HL-60 (cell line): ENCODE results near the gene VPS26C.

ENCODE experiments used
- POLR2AphosphoS5 ChIP-seq: IDR thresholded peaks from 2 replicates; pipeline ENCODE4 v1.6.1; 2012; ENCODE audit warnings: low read depth
- SPI1 ChIP-seq: IDR thresholded peaks from 2 replicates; pipeline ENCODE4 v1.6.1; 2012; ENCODE audit warnings: low read depth, mild to moderate bottlenecking, borderline replicate concordance
- TF ChIP-seq, protein P1 (sequence below): IDR thresholded peaks from one replicate; pipeline ENCODE4 v1.5.1; 2011; ENCODE audit warnings: low read length, control low read depth, inconsistent platforms; ENCODE audit not compliant: insufficient read depth

DNA sequence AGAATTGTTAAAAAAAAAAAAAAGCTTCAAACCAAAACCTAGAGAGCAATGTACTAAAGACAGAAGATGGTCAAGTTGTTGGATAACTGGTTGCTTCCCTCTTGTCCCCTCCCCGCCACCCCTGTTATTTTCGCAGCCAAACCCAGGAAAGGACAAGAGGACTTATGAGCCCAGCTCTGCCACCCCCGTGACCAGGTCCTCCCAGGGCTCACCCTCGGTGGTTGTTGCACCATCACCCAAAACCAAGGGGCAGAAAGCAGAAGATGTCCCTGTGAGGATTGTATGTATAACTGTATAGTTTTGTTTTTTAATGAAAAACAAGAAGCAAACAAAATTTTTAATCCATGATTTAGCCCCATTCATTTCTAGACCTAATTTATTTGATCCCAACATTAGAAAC is 69.4 kb downstream of the VPS26C start:
- TF ChIP-seq, protein P1, sequence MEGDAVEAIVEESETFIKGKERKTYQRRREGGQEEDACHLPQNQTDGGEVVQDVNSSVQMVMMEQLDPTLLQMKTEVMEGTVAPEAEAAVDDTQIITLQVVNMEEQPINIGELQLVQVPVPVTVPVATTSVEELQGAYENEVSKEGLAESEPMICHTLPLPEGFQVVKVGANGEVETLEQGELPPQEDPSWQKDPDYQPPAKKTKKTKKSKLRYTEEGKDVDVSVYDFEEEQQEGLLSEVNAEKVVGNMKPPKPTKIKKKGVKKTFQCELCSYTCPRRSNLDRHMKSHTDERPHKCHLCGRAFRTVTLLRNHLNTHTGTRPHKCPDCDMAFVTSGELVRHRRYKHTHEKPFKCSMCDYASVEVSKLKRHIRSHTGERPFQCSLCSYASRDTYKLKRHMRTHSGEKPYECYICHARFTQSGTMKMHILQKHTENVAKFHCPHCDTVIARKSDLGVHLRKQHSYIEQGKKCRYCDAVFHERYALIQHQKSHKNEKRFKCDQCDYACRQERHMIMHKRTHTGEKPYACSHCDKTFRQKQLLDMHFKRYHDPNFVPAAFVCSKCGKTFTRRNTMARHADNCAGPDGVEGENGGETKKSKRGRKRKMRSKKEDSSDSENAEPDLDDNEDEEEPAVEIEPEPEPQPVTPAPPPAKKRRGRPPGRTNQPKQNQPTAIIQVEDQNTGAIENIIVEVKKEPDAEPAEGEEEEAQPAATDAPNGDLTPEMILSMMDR: no peak
- TF ChIP-seq POLR2AphosphoS5: no peak
- no peak for TF ChIP-seq SPI1
